ENCODE measurements around the gene ZNF552.
A peak's percentile ranks its signal among the peaks of the same experiment; 100 is the strongest.
"Not testable (repeated sequence)": the region's sequence is repeated elsewhere in the genome, so short reads cannot be mapped to it uniquely, and the experiment has no call there.

The ZNF552 gene

GRCh38 chr19:57814505-57815246, at the start of gene ZNF552:
Gene ZNF552 (minus strand): TSS chr19:57814913. CDS start chr19:57814743, 170 bp downstream.
- peak; percentile 67 for DNase-seq

- not testable (repeated sequence) for DNase-seq
These were observed 47.6 kb upstream of the ZNF552 start for GRCh38 chr19:57862351-57862750.

GRCh38 chr19:57854117-57854516, 39.4 kb upstream of the ZNF552 start:
- DNase-seq: not testable (repeated sequence)

GRCh38 chr19:57851812-57852603, 37.3 kb upstream of the ZNF552 start:
- not testable (repeated sequence) for DNase-seq

- DNase-seq: peak; percentile 44
These were observed 35.9 kb upstream of the ZNF552 start for GRCh38 chr19:57850553-57851017.

- peak; percentile 65 for DNase-seq
These were observed 35.2 kb upstream of the ZNF552 start, which contains the start of gene ZNF587 for GRCh38 chr19:57849666-57850473. Gene ZNF587 (plus strand): TSS chr19:57849859. CDS start chr19:57850039, 180 bp downstream.

GRCh38 chr19:57849162-57849665, 34.5 kb upstream of the ZNF552 start:
- DNase-seq: not testable (repeated sequence)

GRCh38 chr19:57847164-57847563, 32.5 kb upstream of the ZNF552 start:
- not testable (repeated sequence) for DNase-seq

- no peak for DNase-seq
These were observed 26.5 kb upstream of the ZNF552 start for GRCh38 chr19:57841122-57841763.

GRCh38 chr19:57838622-57839191, 24.0 kb upstream of the ZNF552 start:
- DNase-seq: not testable (repeated sequence)

GRCh38 chr19:57836991-57837390, 22.3 kb upstream of the ZNF552 start:
- not testable (repeated sequence) for DNase-seq

- no peak for DNase-seq
These were observed 15.4 kb upstream of the ZNF552 start, which contains the start of gene ZNF587B for GRCh38 chr19:57830071-57830602. Gene ZNF587B (plus strand): TSS chr19:57830299. CDS start chr19:57830529, 230 bp downstream.

- DNase-seq: no peak
These were observed 14.6 kb upstream of the ZNF552 start for GRCh38 chr19:57829316-57829715.

GRCh38 chr19:57825511-57825910, 10.8 kb upstream of the ZNF552 start:
- DNase-seq: no peak

- DNase-seq: not testable (repeated sequence)
These were observed 8.9 kb upstream of the ZNF552 start for GRCh38 chr19:57823608-57824007.

- DNase-seq: not testable (repeated sequence)
These were observed 8.4 kb upstream of the ZNF552 start for GRCh38 chr19:57823155-57823554.

- DNase-seq: not testable (repeated sequence)
These were observed 6.8 kb upstream of the ZNF552 start for GRCh38 chr19:57821501-57821900.

- not testable (repeated sequence) for DNase-seq
These were observed 6.4 kb upstream of the ZNF552 start for GRCh38 chr19:57821095-57821494.

GRCh38 chr19:57820599-57820998, 5.9 kb upstream of the ZNF552 start:
- DNase-seq: no peak

- peak; percentile 68 for DNase-seq
These were observed 4.9 kb upstream of the ZNF552 start for GRCh38 chr19:57819475-57820148.

GRCh38 chr19:57818378-57818777, 3.7 kb upstream of the ZNF552 start:
- no peak for DNase-seq
